H9 (cell line): Measurements from ENCODE around the gene POP4. TPM values are rescaled to one million over a fixed set of nuclear protein-coding genes. Genes with fewer than 3 reads are reported as not detected.

ENCODE experiments used
- DNase-seq: peaks from one replicate; pipeline ENCODE4 v3.0.0-alpha.2; 2017
- H2AFZ ChIP-seq: one replicate; pipeline ENCODE4 v1.6.1; 2013; ENCODE audit warnings: mild to moderate bottlenecking, low read length, control low read depth, moderate library complexity
- H2AK5ac ChIP-seq: 2 replicates; pipeline ENCODE4 v1.6.1; 2013; ENCODE audit warnings: low read length, control low read depth, mixed read lengths; ENCODE audit not compliant: insufficient read length
- H2BK120ac ChIP-seq: one replicate; pipeline ENCODE4 v1.6.1; 2013; ENCODE audit warnings: low read depth, mild to moderate bottlenecking, low read length, control low read depth, inconsistent platforms; ENCODE audit not compliant: poor library complexity, severe bottlenecking
- H2BK12ac ChIP-seq: 2 replicates; pipeline ENCODE4 v1.6.1; 2013; ENCODE audit warnings: low read length, control low read depth, mixed read lengths, low read depth; ENCODE audit not compliant: insufficient read length
- H2BK15ac ChIP-seq: 2 replicates; pipeline ENCODE4 v1.6.1; 2013; ENCODE audit warnings: low read depth, low read length, control low read depth
- H2BK20ac ChIP-seq: one replicate; pipeline ENCODE4 v1.6.1; 2013; ENCODE audit warnings: low read depth, mild to moderate bottlenecking, low read length, control low read depth, inconsistent platforms; ENCODE audit not compliant: poor library complexity, severe bottlenecking
- H2BK5ac ChIP-seq: 2 replicates; pipeline ENCODE4 v1.6.1; 2013; ENCODE audit warnings: low read length, control low read depth, mixed read lengths; ENCODE audit not compliant: insufficient read length
- H3K14ac ChIP-seq: 2 replicates; pipeline ENCODE4 v1.6.1; 2013; ENCODE audit warnings: low read length, control low read depth; ENCODE audit not compliant: insufficient read depth
- H3K18ac ChIP-seq: 2 replicates; pipeline ENCODE4 v1.6.1; 2013; ENCODE audit warnings: low read depth, mild to moderate bottlenecking, mixed read lengths, low read length, control low read depth; ENCODE audit not compliant: insufficient read length
- H3K23ac ChIP-seq: 2 replicates; pipeline ENCODE4 v1.6.1; 2013; ENCODE audit warnings: low read length, control low read depth, mixed read lengths, low read depth; ENCODE audit not compliant: insufficient read length
- H3K23me2 ChIP-seq: 2 replicates; pipeline ENCODE4 v1.6.1; 2013; ENCODE audit warnings: low read depth, mild to moderate bottlenecking, mixed read lengths, low read length, control low read depth; ENCODE audit not compliant: insufficient read length, poor library complexity, severe bottlenecking
- H3K27ac ChIP-seq: 2 replicates; pipeline ENCODE4 v1.5.1; 2013; ENCODE audit warnings: low read length, control low read depth, mixed read lengths, low read depth; ENCODE audit not compliant: insufficient read length
- H3K27me3 ChIP-seq: 2 replicates; pipeline ENCODE4 v1.6.1; 2013; ENCODE audit warnings: low read length, control low read depth, inconsistent platforms; ENCODE audit not compliant: insufficient read depth
- H3K4ac ChIP-seq: 2 replicates; pipeline ENCODE4 v1.6.1; 2013; ENCODE audit warnings: low read depth, mild to moderate bottlenecking, control low read depth, inconsistent platforms, low read length, moderate library complexity
- H3K4me1 ChIP-seq: 2 replicates; pipeline ENCODE4 v1.6.1; 2013; ENCODE audit warnings: low read length, control low read depth, inconsistent platforms; ENCODE audit not compliant: insufficient read depth
- H3K4me2 ChIP-seq: 2 replicates; pipeline ENCODE4 v1.6.1; 2013; ENCODE audit warnings: low read length, control low read depth, mixed read lengths; ENCODE audit not compliant: insufficient read length, insufficient read depth
- H3K56ac ChIP-seq: 2 replicates; pipeline ENCODE4 v1.6.1; 2013; ENCODE audit warnings: low read depth, mild to moderate bottlenecking, mixed read lengths, low read length, control low read depth; ENCODE audit not compliant: insufficient read length
- H3K79me1 ChIP-seq: 2 replicates; pipeline ENCODE4 v1.6.1; 2013; ENCODE audit warnings: low read depth, mild to moderate bottlenecking, moderate library complexity, low read length, control low read depth, inconsistent platforms; ENCODE audit not compliant: insufficient read depth, poor library complexity, severe bottlenecking
- H3K79me2 ChIP-seq: 2 replicates; pipeline ENCODE4 v1.6.1; 2013; ENCODE audit warnings: low read length, control low read depth, inconsistent platforms; ENCODE audit not compliant: insufficient read depth
- H3K9ac ChIP-seq: 2 replicates; pipeline ENCODE4 v1.6.1; 2013; ENCODE audit warnings: low read length, control low read depth, mixed read lengths; ENCODE audit not compliant: insufficient read length; ENCODE audit errors: extremely low read depth
- H3K9me3 ChIP-seq: one replicate; pipeline ENCODE4 v1.6.1; 2013; ENCODE audit warnings: low read depth, low read length, inconsistent platforms; ENCODE audit not compliant: control insufficient read depth
- H3T11ph ChIP-seq: one replicate; pipeline ENCODE4 v1.6.1; 2013; ENCODE audit warnings: mild to moderate bottlenecking, low read length, control low read depth, inconsistent platforms
- H4K20me1 ChIP-seq: one replicate; pipeline ENCODE4 v1.6.1; 2013; ENCODE audit not compliant: control insufficient read depth, insufficient read length, insufficient read depth
- H4K5ac ChIP-seq: 2 replicates; pipeline ENCODE4 v1.6.1; 2013; ENCODE audit warnings: low read depth, mild to moderate bottlenecking, mixed read lengths, low read length, control low read depth; ENCODE audit not compliant: insufficient read length
- H4K8ac ChIP-seq: replicated peaks from 2 replicates; pipeline ENCODE4 v1.6.1; 2013; ENCODE audit warnings: low read length, control low read depth, mixed read lengths, low read depth; ENCODE audit not compliant: insufficient read length
- H4K91ac ChIP-seq: 2 replicates; pipeline ENCODE4 v1.6.1; 2013; ENCODE audit warnings: low read depth, mild to moderate bottlenecking, moderate library complexity, mixed read lengths, low read length, control low read depth; ENCODE audit not compliant: insufficient read length
- H3K27ac Mint-ChIP-seq, 3 experiments: 2 replicates in 2 of 3; 3 replicates in 1 of 3; pipeline ENCODE4 v1.8.0; 2020 to 2021; ENCODE audit warnings: mixed read lengths in 3 of 3, mild to moderate bottlenecking in 1 of 3, moderate library complexity in 1 of 3
- H3K27me3 Mint-ChIP-seq: 2 replicates; pipeline ENCODE4 v1.8.0; 2021; ENCODE audit warnings: low read depth, mild to moderate bottlenecking, moderate library complexity, mixed read lengths
- H3K36me3 Mint-ChIP-seq, 3 experiments: 2 replicates in 2 of 3; 3 replicates in 1 of 3; pipeline ENCODE4 v1.8.0; 2020 to 2021; ENCODE audit warnings: low read depth in 3 of 3, mixed read lengths in 3 of 3; ENCODE audit not compliant: insufficient read depth in 1 of 3
- H3K4me1 Mint-ChIP-seq, 2 experiments: 2 replicates each; pipeline ENCODE4 v1.8.0; 2020; ENCODE audit warnings: mixed read lengths in 2 of 2
- H3K4me3 Mint-ChIP-seq, 2 experiments: 2 replicates in 1 of 2; 3 replicates in 1 of 2; pipeline ENCODE4 v1.8.0; 2020 to 2021; ENCODE audit warnings: mild to moderate bottlenecking in 2 of 2, mixed read lengths in 2 of 2, moderate library complexity in 1 of 2
- H3K9me3 Mint-ChIP-seq, 2 experiments: 2 replicates in 1 of 2; 3 replicates in 1 of 2; pipeline ENCODE4 v1.8.0; 2020; ENCODE audit warnings: mild to moderate bottlenecking in 2 of 2, mixed read lengths in 2 of 2, moderate library complexity in 1 of 2
- WGBS: extraction: QIAGEN DNeasy Blood & Tissue Kit; methylation state at CpG from one replicate; pipeline ENCODE4 v1.1.7; 2013; ENCODE audit warnings: missing lambda C conversion rate, low lambda C conversion rate, mixed read lengths; ENCODE audit not compliant: insufficient read length; ENCODE audit errors: extremely low coverage; 5-methylcytosine and 5-hydroxymethylcytosine counted together
- total RNA-seq: library from RNA; stranded (reverse); gene quantifications from 2 replicates; pipeline ENCODE4 v1.2.1, GENCODE V29; 2021
- TF ChIP-seq, protein P1 (sequence below): fragments of 200-600 bp; sonication (generic); conservative IDR thresholded peaks from 3 replicates; pipeline ENCODE4 v1.8.0; 2021; ENCODE audit warnings: antibody characterized with exemption, mild to moderate bottlenecking

The POP4 gene
- total RNA-seq, 1 experiment from 2014 or later, result 51.4 TPM

DNA sequence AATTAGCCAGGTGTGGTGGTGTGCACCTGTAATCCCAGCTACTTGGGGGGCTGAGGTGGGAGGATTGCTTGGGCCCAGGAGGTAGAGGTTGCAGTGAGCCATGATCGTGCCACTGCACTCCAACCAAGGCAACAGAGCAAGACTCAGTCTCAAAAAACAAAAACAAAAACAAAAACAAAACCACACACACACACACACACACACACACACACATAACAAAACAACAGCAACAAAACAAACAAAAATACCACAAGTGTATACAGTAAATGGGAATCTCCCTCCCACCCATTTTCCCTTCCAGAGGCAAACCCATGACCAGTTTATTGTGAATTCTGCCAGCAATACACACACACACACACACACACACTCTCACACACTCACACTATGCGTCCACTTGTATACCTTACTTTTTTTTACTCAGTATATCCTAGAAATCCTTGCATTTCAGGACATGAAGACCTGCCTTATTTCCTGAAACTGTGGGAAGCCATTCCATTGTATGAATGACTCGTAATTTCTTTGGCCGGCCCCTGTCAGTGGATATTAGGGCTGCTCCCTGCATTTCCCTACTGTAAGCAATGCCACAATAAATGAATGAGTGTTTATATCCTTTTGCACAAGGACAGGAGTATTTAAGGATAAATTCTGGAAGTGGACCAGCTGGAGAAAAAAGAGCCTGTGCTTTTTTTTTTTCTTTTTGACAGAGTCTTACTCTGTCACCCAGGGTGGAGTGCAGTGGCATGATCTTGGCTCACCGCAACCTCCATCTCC is 52.3 kb downstream of the POP4 start:
- no peaks in the 10 kb centered on the region for H3K23me2 ChIP-seq
- Mint-ChIP-seq H3K27me3 (peaks cover 1% of the 10 kb centered on the region), H3K9me3 (peaks cover 4 to 10% of the 10 kb centered on the region in 2 experiments; a peak in 3 of 5 replicates), H3K4me1 (no peaks in the 10 kb centered on the region), H3K4me3 (no peak overlapping the region), H3K36me3 (no peaks in the 10 kb centered on the region; a peak in 2 of 7 replicates), H3K27ac (no peak overlapping the region)
- H3K79me1 ChIP-seq, result no peaks in the 10 kb centered on the region
- no peak for DNase-seq
- no CpG with 5 or more reads among the region's 5 CpGs for WGBS
- H2AK5ac ChIP-seq, result no peak overlapping the region
- H4K5ac ChIP-seq, result no peak overlapping the region
- no peaks in the 10 kb centered on the region for H3K79me2 ChIP-seq
- no peak overlapping the region for H3T11ph ChIP-seq
- H3K4me1 ChIP-seq, result no peaks in the 10 kb centered on the region
- no peaks in the 10 kb centered on the region for H3K27me3 ChIP-seq
- no peak overlapping the region for H2BK5ac ChIP-seq
- TF ChIP-seq, protein P1, sequence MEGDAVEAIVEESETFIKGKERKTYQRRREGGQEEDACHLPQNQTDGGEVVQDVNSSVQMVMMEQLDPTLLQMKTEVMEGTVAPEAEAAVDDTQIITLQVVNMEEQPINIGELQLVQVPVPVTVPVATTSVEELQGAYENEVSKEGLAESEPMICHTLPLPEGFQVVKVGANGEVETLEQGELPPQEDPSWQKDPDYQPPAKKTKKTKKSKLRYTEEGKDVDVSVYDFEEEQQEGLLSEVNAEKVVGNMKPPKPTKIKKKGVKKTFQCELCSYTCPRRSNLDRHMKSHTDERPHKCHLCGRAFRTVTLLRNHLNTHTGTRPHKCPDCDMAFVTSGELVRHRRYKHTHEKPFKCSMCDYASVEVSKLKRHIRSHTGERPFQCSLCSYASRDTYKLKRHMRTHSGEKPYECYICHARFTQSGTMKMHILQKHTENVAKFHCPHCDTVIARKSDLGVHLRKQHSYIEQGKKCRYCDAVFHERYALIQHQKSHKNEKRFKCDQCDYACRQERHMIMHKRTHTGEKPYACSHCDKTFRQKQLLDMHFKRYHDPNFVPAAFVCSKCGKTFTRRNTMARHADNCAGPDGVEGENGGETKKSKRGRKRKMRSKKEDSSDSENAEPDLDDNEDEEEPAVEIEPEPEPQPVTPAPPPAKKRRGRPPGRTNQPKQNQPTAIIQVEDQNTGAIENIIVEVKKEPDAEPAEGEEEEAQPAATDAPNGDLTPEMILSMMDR, result no peak
- no peak overlapping the region for H3K4ac ChIP-seq
- no peak overlapping the region for H2BK15ac ChIP-seq
- H3K14ac ChIP-seq, result no peak overlapping the region
- H3K9ac ChIP-seq, result no peak overlapping the region
- no peaks in the 10 kb centered on the region for H3K9me3 ChIP-seq
- H3K23ac ChIP-seq, result no peak overlapping the region
- no peak overlapping the region for H3K18ac ChIP-seq
- H2BK12ac ChIP-seq, result no peak overlapping the region
- no peak overlapping the region for H2AFZ ChIP-seq
- no peak overlapping the region for H4K91ac ChIP-seq
- H3K27ac ChIP-seq, result no peak overlapping the region
- no peaks in the 10 kb centered on the region for H4K20me1 ChIP-seq
- H3K4me2 ChIP-seq, result no peak overlapping the region
- no peak overlapping the region for H3K56ac ChIP-seq
- no peak overlapping the region for H2BK120ac ChIP-seq
- no peak overlapping the region for H2BK20ac ChIP-seq
- H4K8ac ChIP-seq, result no peak overlapping the region
